H9 (cell line): ENCODE data around the gene LAMP1. TPM values are rescaled to one million over a fixed set of nuclear protein-coding genes. Genes with fewer than 3 reads are reported as not detected.

ENCODE experiments used
- DNase-seq: peaks from one replicate; pipeline ENCODE4 v3.0.0-alpha.2; 2017
- H2AFZ ChIP-seq: one replicate; pipeline ENCODE4 v1.6.1; 2013; ENCODE audit warnings: mild to moderate bottlenecking, low read length, control low read depth, moderate library complexity
- H2AK5ac ChIP-seq: 2 replicates; pipeline ENCODE4 v1.6.1; 2013; ENCODE audit warnings: low read length, control low read depth, mixed read lengths; ENCODE audit not compliant: insufficient read length
- H2BK120ac ChIP-seq: one replicate; pipeline ENCODE4 v1.6.1; 2013; ENCODE audit warnings: low read depth, mild to moderate bottlenecking, low read length, control low read depth, inconsistent platforms; ENCODE audit not compliant: poor library complexity, severe bottlenecking
- H2BK12ac ChIP-seq: 2 replicates; pipeline ENCODE4 v1.6.1; 2013; ENCODE audit warnings: low read length, control low read depth, mixed read lengths, low read depth; ENCODE audit not compliant: insufficient read length
- H2BK15ac ChIP-seq: 2 replicates; pipeline ENCODE4 v1.6.1; 2013; ENCODE audit warnings: low read depth, low read length, control low read depth
- H2BK20ac ChIP-seq: one replicate; pipeline ENCODE4 v1.6.1; 2013; ENCODE audit warnings: low read depth, mild to moderate bottlenecking, low read length, control low read depth, inconsistent platforms; ENCODE audit not compliant: poor library complexity, severe bottlenecking
- H2BK5ac ChIP-seq: 2 replicates; pipeline ENCODE4 v1.6.1; 2013; ENCODE audit warnings: low read length, control low read depth, mixed read lengths; ENCODE audit not compliant: insufficient read length
- H3K14ac ChIP-seq: 2 replicates; pipeline ENCODE4 v1.6.1; 2013; ENCODE audit warnings: low read length, control low read depth; ENCODE audit not compliant: insufficient read depth
- H3K18ac ChIP-seq: 2 replicates; pipeline ENCODE4 v1.6.1; 2013; ENCODE audit warnings: low read depth, mild to moderate bottlenecking, mixed read lengths, low read length, control low read depth; ENCODE audit not compliant: insufficient read length
- H3K23ac ChIP-seq: 2 replicates; pipeline ENCODE4 v1.6.1; 2013; ENCODE audit warnings: low read length, control low read depth, mixed read lengths, low read depth; ENCODE audit not compliant: insufficient read length
- H3K23me2 ChIP-seq: 2 replicates; pipeline ENCODE4 v1.6.1; 2013; ENCODE audit warnings: low read depth, mild to moderate bottlenecking, mixed read lengths, low read length, control low read depth; ENCODE audit not compliant: insufficient read length, poor library complexity, severe bottlenecking
- H3K27ac ChIP-seq: 2 replicates; pipeline ENCODE4 v1.5.1; 2013; ENCODE audit warnings: low read length, control low read depth, mixed read lengths, low read depth; ENCODE audit not compliant: insufficient read length
- H3K27me3 ChIP-seq: 2 replicates; pipeline ENCODE4 v1.6.1; 2013; ENCODE audit warnings: low read length, control low read depth, inconsistent platforms; ENCODE audit not compliant: insufficient read depth
- H3K4ac ChIP-seq: 2 replicates; pipeline ENCODE4 v1.6.1; 2013; ENCODE audit warnings: low read depth, mild to moderate bottlenecking, control low read depth, inconsistent platforms, low read length, moderate library complexity
- H3K4me1 ChIP-seq: 2 replicates; pipeline ENCODE4 v1.6.1; 2013; ENCODE audit warnings: low read length, control low read depth, inconsistent platforms; ENCODE audit not compliant: insufficient read depth
- H3K4me2 ChIP-seq: 2 replicates; pipeline ENCODE4 v1.6.1; 2013; ENCODE audit warnings: low read length, control low read depth, mixed read lengths; ENCODE audit not compliant: insufficient read length, insufficient read depth
- H3K56ac ChIP-seq: 2 replicates; pipeline ENCODE4 v1.6.1; 2013; ENCODE audit warnings: low read depth, mild to moderate bottlenecking, mixed read lengths, low read length, control low read depth; ENCODE audit not compliant: insufficient read length
- H3K79me1 ChIP-seq: 2 replicates; pipeline ENCODE4 v1.6.1; 2013; ENCODE audit warnings: low read depth, mild to moderate bottlenecking, moderate library complexity, low read length, control low read depth, inconsistent platforms; ENCODE audit not compliant: insufficient read depth, poor library complexity, severe bottlenecking
- H3K79me2 ChIP-seq: 2 replicates; pipeline ENCODE4 v1.6.1; 2013; ENCODE audit warnings: low read length, control low read depth, inconsistent platforms; ENCODE audit not compliant: insufficient read depth
- H3K9ac ChIP-seq: 2 replicates; pipeline ENCODE4 v1.6.1; 2013; ENCODE audit warnings: low read length, control low read depth, mixed read lengths; ENCODE audit not compliant: insufficient read length; ENCODE audit errors: extremely low read depth
- H3K9me3 ChIP-seq: one replicate; pipeline ENCODE4 v1.6.1; 2013; ENCODE audit warnings: low read depth, low read length, inconsistent platforms; ENCODE audit not compliant: control insufficient read depth
- H3T11ph ChIP-seq: one replicate; pipeline ENCODE4 v1.6.1; 2013; ENCODE audit warnings: mild to moderate bottlenecking, low read length, control low read depth, inconsistent platforms
- H4K20me1 ChIP-seq: one replicate; pipeline ENCODE4 v1.6.1; 2013; ENCODE audit not compliant: control insufficient read depth, insufficient read length, insufficient read depth
- H4K5ac ChIP-seq: 2 replicates; pipeline ENCODE4 v1.6.1; 2013; ENCODE audit warnings: low read depth, mild to moderate bottlenecking, mixed read lengths, low read length, control low read depth; ENCODE audit not compliant: insufficient read length
- H4K8ac ChIP-seq: replicated peaks from 2 replicates; pipeline ENCODE4 v1.6.1; 2013; ENCODE audit warnings: low read length, control low read depth, mixed read lengths, low read depth; ENCODE audit not compliant: insufficient read length
- H4K91ac ChIP-seq: 2 replicates; pipeline ENCODE4 v1.6.1; 2013; ENCODE audit warnings: low read depth, mild to moderate bottlenecking, moderate library complexity, mixed read lengths, low read length, control low read depth; ENCODE audit not compliant: insufficient read length
- H3K27ac Mint-ChIP-seq, 3 experiments: 2 replicates in 2 of 3; 3 replicates in 1 of 3; pipeline ENCODE4 v1.8.0; 2020 to 2021; ENCODE audit warnings: mixed read lengths in 3 of 3, mild to moderate bottlenecking in 1 of 3, moderate library complexity in 1 of 3
- H3K27me3 Mint-ChIP-seq: 2 replicates; pipeline ENCODE4 v1.8.0; 2021; ENCODE audit warnings: low read depth, mild to moderate bottlenecking, moderate library complexity, mixed read lengths
- H3K36me3 Mint-ChIP-seq, 3 experiments: 2 replicates in 2 of 3; 3 replicates in 1 of 3; pipeline ENCODE4 v1.8.0; 2020 to 2021; ENCODE audit warnings: low read depth in 3 of 3, mixed read lengths in 3 of 3; ENCODE audit not compliant: insufficient read depth in 1 of 3
- H3K4me1 Mint-ChIP-seq, 2 experiments: 2 replicates each; pipeline ENCODE4 v1.8.0; 2020; ENCODE audit warnings: mixed read lengths in 2 of 2
- H3K4me3 Mint-ChIP-seq, 2 experiments: 2 replicates in 1 of 2; 3 replicates in 1 of 2; pipeline ENCODE4 v1.8.0; 2020 to 2021; ENCODE audit warnings: mild to moderate bottlenecking in 2 of 2, mixed read lengths in 2 of 2, moderate library complexity in 1 of 2
- H3K9me3 Mint-ChIP-seq, 2 experiments: 2 replicates in 1 of 2; 3 replicates in 1 of 2; pipeline ENCODE4 v1.8.0; 2020; ENCODE audit warnings: mild to moderate bottlenecking in 2 of 2, mixed read lengths in 2 of 2, moderate library complexity in 1 of 2
- CTCF ChIP-seq: fragments of 200-600 bp; sonication (generic); conservative IDR thresholded peaks from 3 replicates; pipeline ENCODE4 v1.8.0; 2021; ENCODE audit warnings: antibody characterized with exemption, mild to moderate bottlenecking
- WGBS: extraction: QIAGEN DNeasy Blood & Tissue Kit; methylation state at CpG from one replicate; pipeline ENCODE4 v1.1.7; 2013; ENCODE audit warnings: missing lambda C conversion rate, low lambda C conversion rate, mixed read lengths; ENCODE audit not compliant: insufficient read length; ENCODE audit errors: extremely low coverage; 5-methylcytosine and 5-hydroxymethylcytosine counted together
- total RNA-seq: library from RNA; stranded (reverse); gene quantifications from 2 replicates; pipeline ENCODE4 v1.2.1, GENCODE V29; 2021

LAMP1 gene
- total RNA-seq, 1 experiment from 2014 or later = 131 TPM

- H3K9ac ChIP-seq = no peak overlapping the region
Observed at GRCh38 chr13:113272031-113272430, 25.0 kb upstream of the LAMP1 start.

More at GRCh38 chr13:113272031-113272430, 25.0 kb upstream of the LAMP1 start:
- no peak overlapping the region for H3K27ac ChIP-seq
- no peak overlapping the region for H2BK12ac ChIP-seq
- no peak overlapping the region for H3K56ac ChIP-seq
- no peaks in the 10 kb centered on the region for H3K4me1 ChIP-seq
- Mint-ChIP-seq H3K9me3 (no peaks in the 10 kb centered on the region; a peak in 1 of 5 replicates), H3K27ac (no peak overlapping the region), H3K4me3 (no peak overlapping the region), H3K27me3 (peaks cover 3% of the 10 kb centered on the region; the same call in 1 of the 2 replicates), H3K4me1 (peaks cover 0 to 8% of the 10 kb centered on the region in 2 experiments; a peak in 1 of 4 replicates), H3K36me3 (peaks cover 0 to 23% (median 2%) of the 10 kb centered on the region in 3 experiments; a peak in 3 of 7 replicates)
- H3K23ac ChIP-seq = no peak overlapping the region
- H3K79me2 ChIP-seq = no peaks in the 10 kb centered on the region
- H3K18ac ChIP-seq = no peak overlapping the region
- WGBS = no CpG with 5 or more reads among the region's 2 CpGs
- H3K4me2 ChIP-seq = no peak overlapping the region
- H3K79me1 ChIP-seq = no peaks in the 10 kb centered on the region
- no peaks in the 10 kb centered on the region for H4K20me1 ChIP-seq
- no peak overlapping the region for H2BK5ac ChIP-seq
- no peak overlapping the region for H2AK5ac ChIP-seq
- H4K8ac ChIP-seq = no peak overlapping the region
- no peaks in the 10 kb centered on the region for H3K9me3 ChIP-seq
- H2BK15ac ChIP-seq = no peak overlapping the region
- H2BK20ac ChIP-seq = no peak overlapping the region
- no peaks in the 10 kb centered on the region for H3K27me3 ChIP-seq
- H3K4ac ChIP-seq = no peak overlapping the region
- H3T11ph ChIP-seq = no peak overlapping the region
- no peak overlapping the region for H4K91ac ChIP-seq
- H4K5ac ChIP-seq = no peak overlapping the region
- H3K14ac ChIP-seq = no peak overlapping the region
- no peaks in the 10 kb centered on the region for H3K23me2 ChIP-seq
- no peak overlapping the region for H2AFZ ChIP-seq
- H2BK120ac ChIP-seq = no peak overlapping the region
- no peak for TF ChIP-seq CTCF
- no peak for DNase-seq
